Measurements from ENCODE around the gene PDXK.

- TF ChIP-seq POLR2AphosphoS5 (IDR thresholded peaks at IDR 0.05; ENCODE audit: low read depth, low read length), result no peak
- TF ChIP-seq POLR2A (IDR thresholded peaks at IDR 0.05; ENCODE audit: low read depth, low read length), result no peak
- no peak for TF ChIP-seq TAF1 (IDR thresholded peaks at IDR 0.05; ENCODE audit: borderline replicate concordance, low read depth, low read length)
These were observed 49.3 kb downstream of the PDXK start for GRCh38 chr21:43767984-43768867.

Measured in GM12892 (cell line).